NCI-H1048 (cell line): ENCODE measurements around the gene IL18RAP.

Experiments used
- DNase-seq: peaks from one replicate; lab custom pipeline; 2025; lab: John Stamatoyannopoulos, UW

Gene IL18RAP

GRCh38 chr2:102421890-102422759 is 835 bp upstream of the IL18RAP start:
- no peak for DNase-seq

GRCh38 chr2:102423368-102423767 is 408 bp downstream of the IL18RAP start:
- no peak for DNase-seq

GRCh38 chr2:102424754-102425153 is 1.8 kb downstream of the IL18RAP start:
- DNase-seq, result no peak

GRCh38 chr2:102425441-102426132 is 2.6 kb downstream of the IL18RAP start:
- DNase-seq, result no peak

GRCh38 chr2:102427249-102427648 is 4.3 kb downstream of the IL18RAP start:
- DNase-seq, result no peak

- DNase-seq, result no peak
Observed at GRCh38 chr2:102428573-102428972, 5.6 kb downstream of the IL18RAP start.

GRCh38 chr2:102432386-102432785 is 9.4 kb downstream of the IL18RAP start:
- no peak for DNase-seq

- no peak for DNase-seq
Observed at GRCh38 chr2:102433973-102434654, 11.2 kb downstream of the IL18RAP start.

GRCh38 chr2:102434655-102435381 is 11.9 kb downstream of the IL18RAP start:
- DNase-seq, result no peak

- DNase-seq, result no peak
Observed at GRCh38 chr2:102435741-102436140, 12.8 kb downstream of the IL18RAP start.

- no peak for DNase-seq
Observed at GRCh38 chr2:102436323-102436722, 13.4 kb downstream of the IL18RAP start.

- DNase-seq, result no peak
Observed at GRCh38 chr2:102437122-102437521, 14.2 kb downstream of the IL18RAP start.

- DNase-seq, result no peak
Observed at GRCh38 chr2:102438111-102438510, 15.2 kb downstream of the IL18RAP start.

GRCh38 chr2:102438578-102438977 is 15.6 kb downstream of the IL18RAP start:
- no peak for DNase-seq

GRCh38 chr2:102439065-102439695 is 16.2 kb downstream of the IL18RAP start:
- DNase-seq, result no peak

GRCh38 chr2:102442967-102443828 is 20.2 kb downstream of the IL18RAP start:
- peak; percentile 4 for DNase-seq

GRCh38 chr2:102444233-102444632 is 21.3 kb downstream of the IL18RAP start:
- DNase-seq, result no peak

GRCh38 chr2:102446936-102447335 is 24.0 kb downstream of the IL18RAP start:
- no peak for DNase-seq

GRCh38 chr2:102449370-102449974 is 26.5 kb downstream of the IL18RAP start:
- no peak for DNase-seq

- DNase-seq, result no peak
Observed at GRCh38 chr2:102451968-102452367, 29.0 kb downstream of the IL18RAP start.
